GM23338 (cell line): ENCODE data around the gene NLGN1. TPM values are rescaled to one million over a fixed set of nuclear protein-coding genes. Genes with fewer than 3 reads are reported as not detected.
"Not testable (repeated sequence)": the region's sequence is repeated elsewhere in the genome, so short reads cannot be mapped to it uniquely, and the experiment has no call there.

ENCODE experiments used
- ATAC-seq: fragments of 200-7000 bp; cut with Tn5 transposase; 3 replicates; pipeline ENCODE4 v1.9.1; 2020
- DNase-seq: peaks from one replicate; pipeline ENCODE4 v3.0.0-alpha.2; 2015; ENCODE audit warnings: low spot score
- H2AFZ ChIP-seq: fragments of 200-600 bp; sonication (generic); 2 replicates; pipeline ENCODE4 v1.8.0; 2016; ENCODE audit warnings: antibody characterized with exemption, mild to moderate bottlenecking, moderate library complexity
- H3F3A ChIP-seq: fragments of 200-600 bp; sonication (generic); replicated peaks from 2 replicates; pipeline ENCODE4 v1.8.0; 2017; ENCODE audit warnings: antibody characterized with exemption, mixed run types, low read depth
- H3K27ac ChIP-seq: fragments of 200-600 bp; sonication (generic); 2 replicates; pipeline ENCODE4 v1.6.1; 2016; ENCODE audit warnings: low read depth
- H3K27me3 ChIP-seq: fragments of 200-600 bp; sonication (generic); 2 replicates; pipeline ENCODE4 v1.8.0; 2016; ENCODE audit warnings: mild to moderate bottlenecking, mixed run types, moderate library complexity; ENCODE audit not compliant: insufficient read depth
- H3K36me3 ChIP-seq: fragments of 200-600 bp; sonication (generic); 2 replicates; pipeline ENCODE4 v1.8.0; 2016; ENCODE audit warnings: mild to moderate bottlenecking; ENCODE audit not compliant: insufficient read depth
- H3K4me1 ChIP-seq: fragments of 200-600 bp; sonication (generic); 2 replicates; pipeline ENCODE4 v1.8.0; 2016; ENCODE audit warnings: mild to moderate bottlenecking, moderate library complexity; ENCODE audit not compliant: insufficient read depth
- H3K4me2 ChIP-seq: fragments of 200-600 bp; sonication (generic); 2 replicates; pipeline ENCODE4 v1.7.1; 2017; ENCODE audit warnings: mixed run types
- H3K4me3 ChIP-seq: fragments of 200-600 bp; sonication (generic); 2 replicates; pipeline ENCODE4 v1.6.1; 2016; ENCODE audit warnings: mixed run types
- H3K79me2 ChIP-seq: fragments of 200-600 bp; sonication (generic); replicated peaks from 2 replicates; pipeline ENCODE4 v1.8.0; 2017; ENCODE audit warnings: mild to moderate bottlenecking; ENCODE audit not compliant: insufficient read depth
- H3K9me2 ChIP-seq: fragments of 200-600 bp; sonication (generic); 2 replicates; pipeline ENCODE4 v1.8.0; 2017; ENCODE audit not compliant: insufficient read depth
- H4K20me1 ChIP-seq: fragments of 200-600 bp; sonication (generic); replicated peaks from 2 replicates; pipeline ENCODE4 v1.8.0; 2017; ENCODE audit warnings: mild to moderate bottlenecking; ENCODE audit not compliant: insufficient read depth
- H3K27ac Mint-ChIP-seq: 2 replicates; pipeline ENCODE4 v1.8.0; 2020; ENCODE audit warnings: inconsistent platforms, mild to moderate bottlenecking, moderate library complexity, mixed read lengths
- H3K27me3 Mint-ChIP-seq: 3 replicates; pipeline ENCODE4 v1.8.0; 2022; ENCODE audit warnings: low read depth, mild to moderate bottlenecking, moderate library complexity, mixed read lengths, inconsistent platforms; ENCODE audit not compliant: insufficient read depth, poor library complexity
- H3K36me3 Mint-ChIP-seq: 3 replicates; pipeline ENCODE4 v1.8.0; 2021; ENCODE audit warnings: low read depth, mild to moderate bottlenecking, inconsistent platforms, moderate library complexity, mixed read lengths
- H3K4me1 Mint-ChIP-seq: 3 replicates; pipeline ENCODE4 v1.8.0; 2020; ENCODE audit warnings: mild to moderate bottlenecking, inconsistent platforms, mixed read lengths
- H3K4me3 Mint-ChIP-seq: 3 replicates; pipeline ENCODE4 v1.8.0; 2021; ENCODE audit warnings: moderate library complexity, mild to moderate bottlenecking, inconsistent platforms, mixed read lengths
- H3K9me3 Mint-ChIP-seq: 3 replicates; pipeline ENCODE4 v1.8.0; 2020; ENCODE audit warnings: moderate library complexity, mild to moderate bottlenecking, inconsistent platforms, mixed read lengths
- CREB1 ChIP-seq: fragments of 250-450 bp; sonication (Bioruptor Pico); IDR thresholded peaks from 2 replicates; pipeline ENCODE4 v1.5.0; 2020; ENCODE audit warnings: low read depth, mild to moderate bottlenecking, moderate library complexity
- EZH2phosphoT487 ChIP-seq: fragments of 200-600 bp; sonication (generic); IDR thresholded peaks from one replicate; pipeline ENCODE4 v1.8.1; 2018; ENCODE audit warnings: antibody characterized with exemption; ENCODE audit not compliant: unreplicated experiment
- JUNB ChIP-seq: IDR thresholded peaks from one replicate; pipeline ENCODE4 v1.6.1; 2016; ENCODE audit warnings: antibody characterized with exemption; ENCODE audit not compliant: unreplicated experiment
- STAT1 ChIP-seq: IDR thresholded peaks from one replicate; pipeline ENCODE4 v1.6.1; 2016; ENCODE audit warnings: antibody characterized with exemption; ENCODE audit not compliant: unreplicated experiment
- ZNF114 ChIP-seq: fragments of 250-450 bp; sonication (Bioruptor Pico); IDR thresholded peaks from 2 replicates; pipeline ENCODE4 v1.5.0; 2020; ENCODE audit warnings: mild to moderate bottlenecking, moderate library complexity
- ZNF331 ChIP-seq: fragments of 250-450 bp; sonication (Bioruptor Pico); IDR thresholded peaks from 2 replicates; pipeline ENCODE4 v1.5.0; 2020; ENCODE audit warnings: low read depth, mild to moderate bottlenecking, moderate library complexity
- polyA plus RNA-seq: library from polyadenylated mRNA; unstranded; fragments of >200 nt; fragmentation: Nextera tagmentation; extraction: Ambion mirVana; gene quantifications from 2 replicates; pipeline ENCODE4 v1.2.1, GENCODE V29; 2016
- total RNA-seq: library from RNA; depleted of rRNA; stranded (reverse); fragments of >200 nt; shearing (Covaris generic); gene quantifications from 2 replicates; pipeline ENCODE4 v1.2.3, GENCODE V29; 2014
- TF ChIP-seq, protein P1 (sequence below): IDR thresholded peaks from 2 replicates; pipeline ENCODE4 v1.6.1; 2016; ENCODE audit warnings: antibody characterized with exemption
- TF ChIP-seq, protein P2 (sequence below): IDR thresholded peaks from one replicate; pipeline ENCODE4 v1.6.1; 2018; ENCODE audit warnings: antibody characterized with exemption; ENCODE audit not compliant: unreplicated experiment
- TF ChIP-seq, protein P3 (sequence below): fragments of 250-450 bp; sonication (Bioruptor Pico); IDR thresholded peaks from 2 replicates; pipeline ENCODE4 v1.5.0; 2020; ENCODE audit warnings: mild to moderate bottlenecking, moderate library complexity
- TF ChIP-seq, protein P4 (sequence below), 2 experiments: fragments of 200-600 bp in 1 of 2; sonication (generic) in 1 of 2; conservative IDR thresholded peaks; 2 replicates each; pipeline versions ENCODE4 v1.5.1 to v1.6.1; 2016 to 2017; ENCODE audit warnings: antibody characterized with exemption in 2 of 2, low read depth in 2 of 2, mild to moderate bottlenecking in 2 of 2, moderate library complexity in 1 of 2

NLGN1 gene
- total and polyA plus RNA-seq, 2 experiments from 2014 or later, result 6.5 to 18.6 TPM

DNA sequence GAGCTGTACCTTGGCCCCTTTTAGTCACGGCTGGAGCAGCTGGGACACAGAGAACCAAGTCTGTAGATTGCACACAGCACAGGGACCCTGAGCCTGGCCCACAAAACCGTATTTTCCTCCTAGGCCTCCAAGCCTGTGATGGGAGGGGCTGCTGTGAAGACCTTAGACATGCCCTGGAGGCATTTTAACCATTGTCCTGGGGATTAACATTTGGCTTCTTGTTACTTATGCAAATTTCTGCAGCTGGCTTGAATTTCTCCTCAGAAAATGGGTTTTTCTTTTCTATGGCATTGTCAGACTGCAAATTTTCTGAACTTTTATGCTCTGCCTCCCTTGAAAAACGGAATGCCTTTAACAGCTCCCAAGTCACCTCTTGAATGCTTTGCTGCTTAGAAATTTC is 197.3 kb downstream of the NLGN1 start:
- H2AFZ ChIP-seq, H3K4me1 ChIP-seq, ATAC-seq, H3K27me3 Mint-ChIP-seq, H3K9me2 ChIP-seq, H3K4me3 Mint-ChIP-seq, H3F3A ChIP-seq, H3K4me2 ChIP-seq, H4K20me1 ChIP-seq, H3K79me2 ChIP-seq, H3K27ac Mint-ChIP-seq, H3K4me3 ChIP-seq, DNase-seq, H3K9me3 Mint-ChIP-seq, H3K36me3 ChIP-seq, H3K27me3 ChIP-seq, H3K4me1 Mint-ChIP-seq: not testable (repeated sequence)
- 0 out of 2 replicates have a peak overlapping the region, but pooled peaks have one; percentile 47 for H3K27ac ChIP-seq
- peaks cover 19% of the 10 kb centered on the region for H3K36me3 Mint-ChIP-seq

DNA sequence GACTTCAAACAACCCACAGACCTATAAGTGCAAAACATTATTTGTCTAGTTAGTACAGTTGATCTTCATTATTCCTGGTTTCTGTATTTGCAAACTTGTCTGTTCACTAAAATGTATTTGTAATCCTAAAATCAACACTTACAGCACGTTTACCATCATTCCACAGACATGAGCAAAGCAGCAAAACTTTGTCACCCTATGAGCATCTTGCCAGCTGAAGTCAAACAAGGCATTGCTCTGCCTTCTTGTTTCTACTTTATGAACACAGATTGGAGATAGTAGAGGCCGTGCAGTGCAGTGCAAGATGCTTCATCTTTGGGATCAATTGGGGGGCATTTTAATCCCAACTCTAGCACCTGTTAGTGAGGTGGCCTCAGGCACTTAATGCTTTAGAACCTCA is 202.1 kb downstream of the NLGN1 start:
- Histone ChIP-seq H3K4me2 (no peak overlapping the region), H3K27ac (no peak overlapping the region), H4K20me1 (no peaks in the 10 kb centered on the region), H3K36me3 (no peaks in the 10 kb centered on the region), H3K79me2 (no peaks in the 10 kb centered on the region), H3K4me3 (no peak overlapping the region), H3K9me2 (0 out of 2 replicates have a peak, but pooled peaks cover 5% of the 10 kb centered on the region), H3F3A (no peaks in the 10 kb centered on the region), H2AFZ (no peak overlapping the region), H3K4me1 (peaks cover 17% of the 10 kb centered on the region; the same call in 1 of the 2 replicates), H3K27me3 (no peaks in the 10 kb centered on the region)
- Mint-ChIP-seq H3K36me3 (peaks cover 6% of the 10 kb centered on the region; the same call in 2 of the 3 replicates), H3K27ac (no peak overlapping the region), H3K27me3 (no peaks in the 10 kb centered on the region), H3K4me1 (peaks cover 22% of the 10 kb centered on the region), H3K9me3 (no peaks in the 10 kb centered on the region), H3K4me3 (no peak overlapping the region)
- ATAC-seq (no peak), DNase-seq (no peak)
- TF ChIP-seq, protein P1, sequence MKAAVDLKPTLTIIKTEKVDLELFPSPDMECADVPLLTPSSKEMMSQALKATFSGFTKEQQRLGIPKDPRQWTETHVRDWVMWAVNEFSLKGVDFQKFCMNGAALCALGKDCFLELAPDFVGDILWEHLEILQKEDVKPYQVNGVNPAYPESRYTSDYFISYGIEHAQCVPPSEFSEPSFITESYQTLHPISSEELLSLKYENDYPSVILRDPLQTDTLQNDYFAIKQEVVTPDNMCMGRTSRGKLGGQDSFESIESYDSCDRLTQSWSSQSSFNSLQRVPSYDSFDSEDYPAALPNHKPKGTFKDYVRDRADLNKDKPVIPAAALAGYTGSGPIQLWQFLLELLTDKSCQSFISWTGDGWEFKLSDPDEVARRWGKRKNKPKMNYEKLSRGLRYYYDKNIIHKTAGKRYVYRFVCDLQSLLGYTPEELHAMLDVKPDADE, result no peak
- TF ChIP-seq, protein P2, sequence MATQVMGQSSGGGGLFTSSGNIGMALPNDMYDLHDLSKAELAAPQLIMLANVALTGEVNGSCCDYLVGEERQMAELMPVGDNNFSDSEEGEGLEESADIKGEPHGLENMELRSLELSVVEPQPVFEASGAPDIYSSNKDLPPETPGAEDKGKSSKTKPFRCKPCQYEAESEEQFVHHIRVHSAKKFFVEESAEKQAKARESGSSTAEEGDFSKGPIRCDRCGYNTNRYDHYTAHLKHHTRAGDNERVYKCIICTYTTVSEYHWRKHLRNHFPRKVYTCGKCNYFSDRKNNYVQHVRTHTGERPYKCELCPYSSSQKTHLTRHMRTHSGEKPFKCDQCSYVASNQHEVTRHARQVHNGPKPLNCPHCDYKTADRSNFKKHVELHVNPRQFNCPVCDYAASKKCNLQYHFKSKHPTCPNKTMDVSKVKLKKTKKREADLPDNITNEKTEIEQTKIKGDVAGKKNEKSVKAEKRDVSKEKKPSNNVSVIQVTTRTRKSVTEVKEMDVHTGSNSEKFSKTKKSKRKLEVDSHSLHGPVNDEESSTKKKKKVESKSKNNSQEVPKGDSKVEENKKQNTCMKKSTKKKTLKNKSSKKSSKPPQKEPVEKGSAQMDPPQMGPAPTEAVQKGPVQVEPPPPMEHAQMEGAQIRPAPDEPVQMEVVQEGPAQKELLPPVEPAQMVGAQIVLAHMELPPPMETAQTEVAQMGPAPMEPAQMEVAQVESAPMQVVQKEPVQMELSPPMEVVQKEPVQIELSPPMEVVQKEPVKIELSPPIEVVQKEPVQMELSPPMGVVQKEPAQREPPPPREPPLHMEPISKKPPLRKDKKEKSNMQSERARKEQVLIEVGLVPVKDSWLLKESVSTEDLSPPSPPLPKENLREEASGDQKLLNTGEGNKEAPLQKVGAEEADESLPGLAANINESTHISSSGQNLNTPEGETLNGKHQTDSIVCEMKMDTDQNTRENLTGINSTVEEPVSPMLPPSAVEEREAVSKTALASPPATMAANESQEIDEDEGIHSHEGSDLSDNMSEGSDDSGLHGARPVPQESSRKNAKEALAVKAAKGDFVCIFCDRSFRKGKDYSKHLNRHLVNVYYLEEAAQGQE, result no peak
- TF ChIP-seq, protein P3, sequence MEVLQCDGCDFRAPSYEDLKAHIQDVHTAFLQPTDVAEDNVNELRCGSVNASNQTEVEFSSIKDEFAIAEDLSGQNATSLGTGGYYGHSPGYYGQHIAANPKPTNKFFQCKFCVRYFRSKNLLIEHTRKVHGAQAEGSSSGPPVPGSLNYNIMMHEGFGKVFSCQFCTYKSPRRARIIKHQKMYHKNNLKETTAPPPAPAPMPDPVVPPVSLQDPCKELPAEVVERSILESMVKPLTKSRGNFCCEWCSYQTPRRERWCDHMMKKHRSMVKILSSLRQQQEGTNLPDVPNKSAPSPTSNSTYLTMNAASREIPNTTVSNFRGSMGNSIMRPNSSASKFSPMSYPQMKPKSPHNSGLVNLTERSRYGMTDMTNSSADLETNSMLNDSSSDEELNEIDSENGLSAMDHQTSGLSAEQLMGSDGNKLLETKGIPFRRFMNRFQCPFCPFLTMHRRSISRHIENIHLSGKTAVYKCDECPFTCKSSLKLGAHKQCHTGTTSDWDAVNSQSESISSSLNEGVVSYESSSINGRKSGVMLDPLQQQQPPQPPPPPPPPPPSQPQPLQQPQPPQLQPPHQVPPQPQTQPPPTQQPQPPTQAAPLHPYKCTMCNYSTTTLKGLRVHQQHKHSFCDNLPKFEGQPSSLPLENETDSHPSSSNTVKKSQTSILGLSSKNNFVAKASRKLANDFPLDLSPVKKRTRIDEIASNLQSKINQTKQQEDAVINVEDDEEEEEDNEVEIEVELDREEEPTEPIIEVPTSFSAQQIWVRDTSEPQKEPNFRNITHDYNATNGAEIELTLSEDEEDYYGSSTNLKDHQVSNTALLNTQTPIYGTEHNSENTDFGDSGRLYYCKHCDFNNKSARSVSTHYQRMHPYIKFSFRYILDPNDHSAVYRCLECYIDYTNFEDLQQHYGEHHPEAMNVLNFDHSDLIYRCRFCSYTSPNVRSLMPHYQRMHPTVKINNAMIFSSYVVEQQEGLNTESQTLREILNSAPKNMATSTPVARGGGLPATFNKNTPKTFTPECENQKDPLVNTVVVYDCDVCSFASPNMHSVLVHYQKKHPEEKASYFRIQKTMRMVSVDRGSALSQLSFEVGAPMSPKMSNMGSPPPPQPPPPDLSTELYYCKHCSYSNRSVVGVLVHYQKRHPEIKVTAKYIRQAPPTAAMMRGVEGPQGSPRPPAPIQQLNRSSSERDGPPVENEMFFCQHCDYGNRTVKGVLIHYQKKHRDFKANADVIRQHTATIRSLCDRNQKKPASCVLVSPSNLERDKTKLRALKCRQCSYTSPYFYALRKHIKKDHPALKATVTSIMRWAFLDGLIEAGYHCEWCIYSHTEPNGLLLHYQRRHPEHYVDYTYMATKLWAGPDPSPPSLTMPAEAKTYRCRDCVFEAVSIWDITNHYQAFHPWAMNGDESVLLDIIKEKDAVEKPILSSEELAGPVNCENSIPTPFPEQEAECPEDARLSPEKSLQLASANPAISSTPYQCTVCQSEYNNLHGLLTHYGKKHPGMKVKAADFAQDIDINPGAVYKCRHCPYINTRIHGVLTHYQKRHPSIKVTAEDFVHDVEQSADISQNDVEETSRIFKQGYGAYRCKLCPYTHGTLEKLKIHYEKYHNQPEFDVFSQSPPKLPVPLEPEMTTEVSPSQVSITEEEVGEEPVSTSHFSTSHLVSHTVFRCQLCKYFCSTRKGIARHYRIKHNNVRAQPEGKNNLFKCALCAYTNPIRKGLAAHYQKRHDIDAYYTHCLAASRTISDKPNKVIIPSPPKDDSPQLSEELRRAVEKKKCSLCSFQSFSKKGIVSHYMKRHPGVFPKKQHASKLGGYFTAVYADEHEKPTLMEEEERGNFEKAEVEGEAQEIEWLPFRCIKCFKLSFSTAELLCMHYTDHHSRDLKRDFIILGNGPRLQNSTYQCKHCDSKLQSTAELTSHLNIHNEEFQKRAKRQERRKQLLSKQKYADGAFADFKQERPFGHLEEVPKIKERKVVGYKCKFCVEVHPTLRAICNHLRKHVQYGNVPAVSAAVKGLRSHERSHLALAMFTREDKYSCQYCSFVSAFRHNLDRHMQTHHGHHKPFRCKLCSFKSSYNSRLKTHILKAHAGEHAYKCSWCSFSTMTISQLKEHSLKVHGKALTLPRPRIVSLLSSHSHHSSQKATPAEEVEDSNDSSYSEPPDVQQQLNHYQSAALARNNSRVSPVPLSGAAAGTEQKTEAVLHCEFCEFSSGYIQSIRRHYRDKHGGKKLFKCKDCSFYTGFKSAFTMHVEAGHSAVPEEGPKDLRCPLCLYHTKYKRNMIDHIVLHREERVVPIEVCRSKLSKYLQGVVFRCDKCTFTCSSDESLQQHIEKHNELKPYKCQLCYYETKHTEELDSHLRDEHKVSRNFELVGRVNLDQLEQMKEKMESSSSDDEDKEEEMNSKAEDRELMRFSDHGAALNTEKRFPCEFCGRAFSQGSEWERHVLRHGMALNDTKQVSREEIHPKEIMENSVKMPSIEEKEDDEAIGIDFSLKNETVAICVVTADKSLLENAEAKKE, result no peak
- TF ChIP-seq CREB1 (no peak), EZH2phosphoT487 (no peak), ZNF114 (no peak), ZNF331 (no peak), STAT1 (no peak), JUNB (no peak)
- TF ChIP-seq, protein P4, sequence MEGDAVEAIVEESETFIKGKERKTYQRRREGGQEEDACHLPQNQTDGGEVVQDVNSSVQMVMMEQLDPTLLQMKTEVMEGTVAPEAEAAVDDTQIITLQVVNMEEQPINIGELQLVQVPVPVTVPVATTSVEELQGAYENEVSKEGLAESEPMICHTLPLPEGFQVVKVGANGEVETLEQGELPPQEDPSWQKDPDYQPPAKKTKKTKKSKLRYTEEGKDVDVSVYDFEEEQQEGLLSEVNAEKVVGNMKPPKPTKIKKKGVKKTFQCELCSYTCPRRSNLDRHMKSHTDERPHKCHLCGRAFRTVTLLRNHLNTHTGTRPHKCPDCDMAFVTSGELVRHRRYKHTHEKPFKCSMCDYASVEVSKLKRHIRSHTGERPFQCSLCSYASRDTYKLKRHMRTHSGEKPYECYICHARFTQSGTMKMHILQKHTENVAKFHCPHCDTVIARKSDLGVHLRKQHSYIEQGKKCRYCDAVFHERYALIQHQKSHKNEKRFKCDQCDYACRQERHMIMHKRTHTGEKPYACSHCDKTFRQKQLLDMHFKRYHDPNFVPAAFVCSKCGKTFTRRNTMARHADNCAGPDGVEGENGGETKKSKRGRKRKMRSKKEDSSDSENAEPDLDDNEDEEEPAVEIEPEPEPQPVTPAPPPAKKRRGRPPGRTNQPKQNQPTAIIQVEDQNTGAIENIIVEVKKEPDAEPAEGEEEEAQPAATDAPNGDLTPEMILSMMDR (conservative IDR thresholded peaks at IDR 0.05; ENCODE audit: low read depth in 2 of 2), result no peak
